Activated naive CD4-positive, alpha-beta T cell treated with anti-CD3 and anti-CD28 coated beads for 36 hours (primary cell): ENCODE data around the gene USH1C. TPM values are rescaled to one million over a fixed set of nuclear protein-coding genes. Genes with fewer than 3 reads are reported as not detected.
A peak's percentile ranks its signal among the peaks of the same experiment; 100 is the strongest.

Experiments
- CTCF ChIA-PET: fragments of 350-600 bp; sonication (Branson Sonifier 250); formaldehyde crosslinking; loops from one replicate; lab custom pipeline; 2021; ENCODE audit warnings: antibody characterized with exemption; lab: Charles Lee
- DNase-seq: peaks from one replicate; pipeline ENCODE4 v3.0.0-alpha.2; 2020
- H3K27ac Mint-ChIP-seq: one replicate; pipeline ENCODE4 v1.8.0; 2021; ENCODE audit warnings: mild to moderate bottlenecking, mixed read lengths
- H3K27me3 Mint-ChIP-seq: one replicate; pipeline ENCODE4 v1.8.0; 2021; ENCODE audit warnings: low read depth, mixed read lengths
- H3K36me3 Mint-ChIP-seq: one replicate; pipeline ENCODE4 v1.8.0; 2021; ENCODE audit warnings: low read depth, mixed read lengths
- H3K4me1 Mint-ChIP-seq: one replicate; pipeline ENCODE4 v1.8.0; 2021; ENCODE audit warnings: low read depth, mixed read lengths
- H3K4me3 Mint-ChIP-seq: one replicate; pipeline ENCODE4 v1.8.0; 2021; ENCODE audit warnings: mild to moderate bottlenecking, moderate library complexity, mixed read lengths
- H3K9me3 Mint-ChIP-seq: one replicate; pipeline ENCODE4 v1.8.0; 2021; ENCODE audit warnings: mixed read lengths
- intact Hi-C: fragments of 100-400 bp; cut with micrococcal nuclease; formaldehyde crosslinking; loops from one replicate; pipeline ENCODE4 v1.15.1; 2023
- total RNA-seq, 2 experiments: library from RNA; stranded (reverse); gene quantifications; one replicate each; pipeline ENCODE4 v1.2.3, GENCODE V29; 2021

Gene USH1C
- total RNA-seq, 2 experiments from 2014 or later: not detected

DNA sequence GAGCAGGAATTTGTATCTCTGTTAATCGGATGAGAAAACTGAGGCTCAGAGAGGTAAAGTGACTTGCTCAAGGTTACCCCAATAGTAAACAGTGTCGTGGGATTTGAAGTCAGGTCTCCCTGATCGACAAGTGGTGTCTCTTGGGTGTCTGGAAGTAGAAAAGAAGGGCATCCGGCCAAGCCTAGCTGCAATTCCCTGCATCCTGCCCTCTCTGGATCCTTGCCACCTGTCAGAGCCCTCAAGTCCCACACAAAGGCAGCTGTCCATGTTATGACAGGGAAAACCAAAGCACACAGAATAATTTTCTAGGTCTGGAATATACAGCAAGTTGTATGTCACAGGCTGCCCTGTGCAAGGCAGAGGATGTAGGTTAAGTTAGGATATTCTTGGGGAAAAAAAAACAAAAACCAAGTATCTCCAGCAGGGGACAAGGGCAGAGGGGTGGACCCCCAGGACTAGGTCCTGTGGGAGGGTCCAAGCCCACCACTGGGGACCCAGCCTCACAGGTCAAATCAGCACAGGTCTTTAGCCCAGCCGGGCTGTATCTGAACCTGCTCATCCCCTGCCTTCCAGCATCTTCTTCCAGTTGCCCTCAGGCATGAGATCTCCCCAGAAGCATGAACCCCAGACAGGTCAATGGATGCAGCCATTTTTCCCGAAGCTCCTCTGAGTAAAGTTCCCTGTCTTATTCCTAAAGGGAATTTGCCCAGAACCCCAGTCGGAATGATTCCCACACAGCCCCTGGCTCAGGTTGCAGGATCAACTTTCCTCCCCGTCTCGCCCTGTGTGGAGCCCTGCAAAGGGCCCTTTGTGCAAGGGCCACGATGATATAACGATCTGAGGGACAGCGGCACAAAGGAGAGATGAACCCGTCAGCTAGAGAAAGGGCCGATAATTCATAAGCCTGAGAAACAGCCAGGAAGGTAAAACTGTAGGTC is 15.0 kb downstream of the USH1C start:
- no peak for DNase-seq
- Mint-ChIP-seq H3K4me3 (no peak overlapping the region), H3K27ac (no peak overlapping the region), H3K9me3 (no peaks in the 10 kb centered on the region), H3K4me1 (no peaks in the 10 kb centered on the region), H3K36me3 (no peaks in the 10 kb centered on the region), H3K27me3 (no peaks in the 10 kb centered on the region)
- CTCF ChIA-PET: interaction anchor here (0.6 to 3.5 kb wide), 12 partner anchors 13 to 779 kb away, joined by 3 to 41 read pairs (median 6); partner anchors contain the start of gene KCNJ11
- intact Hi-C loops: loop anchor here (1.0 kb wide), 2 partner anchors 145 to 299 kb away; no protein-coding TSS in a partner anchor

- H3K27me3 Mint-ChIP-seq: no peaks in the 10 kb centered on the region
- CTCF ChIA-PET: interaction anchor here (0.6 to 3.5 kb wide), 29 partner anchors 10 to 778 kb away, joined by 3 to 41 read pairs (median 4); partner anchors contain the start of gene KCNJ11
- DNase-seq: peak; percentile 68
- H3K4me3 Mint-ChIP-seq: no peak overlapping the region
- no peak overlapping the region for H3K27ac Mint-ChIP-seq
- no peaks in the 10 kb centered on the region for H3K36me3 Mint-ChIP-seq
- intact Hi-C loops: loop anchor here (1.0 kb wide), 2 partner anchors 144 to 298 kb away; no protein-coding TSS in a partner anchor
- H3K4me1 Mint-ChIP-seq: no peaks in the 10 kb centered on the region
- no peaks in the 10 kb centered on the region for H3K9me3 Mint-ChIP-seq
Measured at GRCh38 chr11:17528181-17528691, 16.0 kb downstream of the USH1C start.

GRCh38 chr11:17527628-17527995 is 16.6 kb downstream of the USH1C start:
- H3K9me3 Mint-ChIP-seq: no peaks in the 10 kb centered on the region
- H3K27me3 Mint-ChIP-seq: no peaks in the 10 kb centered on the region
- H3K27ac Mint-ChIP-seq: no peak overlapping the region
- H3K4me1 Mint-ChIP-seq: no peaks in the 10 kb centered on the region
- no peaks in the 10 kb centered on the region for H3K36me3 Mint-ChIP-seq
- intact Hi-C loops: no loop called here
- CTCF ChIA-PET: interaction anchor here (0.6 to 3.5 kb wide), 25 partner anchors 10 to 707 kb away, joined by 3 to 41 read pairs (median 4); partner anchors contain the start of gene KCNJ11
- no peak for DNase-seq
- H3K4me3 Mint-ChIP-seq: no peak overlapping the region

GRCh38 chr11:17526931-17527627 is 17.1 kb downstream of the USH1C start:
- H3K36me3 Mint-ChIP-seq: no peaks in the 10 kb centered on the region
- intact Hi-C loops: no loop called here
- H3K27ac Mint-ChIP-seq: no peak overlapping the region

DNA sequence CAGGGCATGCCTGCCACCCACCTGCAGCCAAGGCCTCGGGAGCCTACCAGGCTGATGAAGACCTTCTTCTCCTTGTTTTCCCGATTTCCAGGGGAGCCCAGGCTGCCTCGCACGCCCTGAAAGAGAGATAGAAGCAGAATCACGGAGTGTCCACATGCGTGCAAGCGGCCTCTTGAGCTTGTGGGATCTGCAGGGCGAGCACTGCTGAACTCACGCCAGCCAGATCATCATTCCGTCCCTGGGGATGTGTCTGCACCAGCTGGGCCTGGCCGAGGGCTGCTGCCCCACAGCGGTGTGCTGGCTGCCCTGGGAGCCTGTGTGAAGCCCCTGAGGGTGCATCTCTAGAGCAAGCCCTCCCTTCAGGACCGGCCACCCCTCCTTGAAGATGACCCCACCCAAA is 17.9 kb downstream of the USH1C start:
- Mint-ChIP-seq H3K9me3 (no peaks in the 10 kb centered on the region), H3K27ac (no peak overlapping the region), H3K4me3 (no peak overlapping the region), H3K36me3 (no peaks in the 10 kb centered on the region), H3K4me1 (no peaks in the 10 kb centered on the region), H3K27me3 (no peaks in the 10 kb centered on the region)
- no peak for DNase-seq
- CTCF ChIA-PET: interaction anchor here (0.7 to 0.9 kb wide), 2 partner anchors 136 to 142 kb away, joined by 3 to 6 read pairs; no protein-coding TSS in a partner anchor
- intact Hi-C loops: no loop called here

More at GRCh38 chr11:17526931-17527627, 17.1 kb downstream of the USH1C start:
- Mint-ChIP-seq H3K4me3 (no peak overlapping the region), H3K9me3 (no peaks in the 10 kb centered on the region), H3K4me1 (no peaks in the 10 kb centered on the region), H3K27me3 (no peaks in the 10 kb centered on the region)
- DNase-seq: no peak
- CTCF ChIA-PET: interaction anchor here (0.6 to 3.5 kb wide), 18 partner anchors 9 to 707 kb away, joined by 3 to 41 read pairs (median 6); partner anchors contain the start of gene KCNJ11

- no peak overlapping the region for H3K4me3 Mint-ChIP-seq
- DNase-seq: no peak
- no peaks in the 10 kb centered on the region for H3K4me1 Mint-ChIP-seq
- no peaks in the 10 kb centered on the region for H3K36me3 Mint-ChIP-seq
- H3K9me3 Mint-ChIP-seq: no peaks in the 10 kb centered on the region
- intact Hi-C loops: no loop called here
- no peak overlapping the region for H3K27ac Mint-ChIP-seq
- CTCF ChIA-PET: interaction anchor here (0.7 kb wide), 1 partner anchor 141 kb away, joined by 6 read pairs; no protein-coding TSS in a partner anchor
- H3K27me3 Mint-ChIP-seq: no peaks in the 10 kb centered on the region
Measured at GRCh38 chr11:17525570-17525969, 18.6 kb downstream of the USH1C start.

- H3K27ac Mint-ChIP-seq: no peak overlapping the region
- no peak overlapping the region for H3K4me3 Mint-ChIP-seq
- no peaks in the 10 kb centered on the region for H3K4me1 Mint-ChIP-seq
- CTCF ChIA-PET: interaction anchor here (1.2 to 1.6 kb wide), 2 partner anchors 140 to 143 kb away, joined by 3 to 5 read pairs; no protein-coding TSS in a partner anchor
- no peaks in the 10 kb centered on the region for H3K9me3 Mint-ChIP-seq
- intact Hi-C loops: no loop called here
- no peaks in the 10 kb centered on the region for H3K36me3 Mint-ChIP-seq
- no peak for DNase-seq
- no peaks in the 10 kb centered on the region for H3K27me3 Mint-ChIP-seq
Measured at GRCh38 chr11:17524221-17524620, 20.0 kb downstream of the USH1C start.

DNA sequence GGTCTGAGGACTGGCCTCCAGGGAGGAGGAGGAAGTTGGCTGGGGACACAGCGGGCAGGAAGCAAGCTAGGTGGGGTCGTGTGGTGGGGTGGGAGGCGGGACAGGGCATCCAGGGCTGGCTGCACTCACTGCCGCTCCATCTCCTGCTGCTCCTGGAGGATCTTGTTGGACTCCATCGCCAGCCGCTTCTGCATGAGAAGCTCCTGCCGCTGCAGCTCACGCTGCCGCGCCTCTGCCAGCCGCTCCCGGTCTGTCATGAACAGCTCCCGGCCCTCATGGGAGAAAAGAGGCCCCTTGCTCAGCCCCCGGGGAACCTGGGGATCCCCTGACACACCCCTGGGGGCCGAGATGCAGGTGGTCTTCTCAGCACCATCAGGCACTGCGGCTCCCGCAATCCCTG is 21.6 kb downstream of the USH1C start:
- DNase-seq: no peak
- H3K36me3 Mint-ChIP-seq: no peaks in the 10 kb centered on the region
- intact Hi-C loops: no loop called here
- H3K9me3 Mint-ChIP-seq: no peaks in the 10 kb centered on the region
- CTCF ChIA-PET: interaction anchor here (1.3 to 1.6 kb wide), 2 partner anchors 139 to 293 kb away, joined by 3 to 5 read pairs; no protein-coding TSS in a partner anchor
- H3K4me1 Mint-ChIP-seq: no peaks in the 10 kb centered on the region
- no peak overlapping the region for H3K27ac Mint-ChIP-seq
- no peaks in the 10 kb centered on the region for H3K27me3 Mint-ChIP-seq
- H3K4me3 Mint-ChIP-seq: no peak overlapping the region

DNA sequence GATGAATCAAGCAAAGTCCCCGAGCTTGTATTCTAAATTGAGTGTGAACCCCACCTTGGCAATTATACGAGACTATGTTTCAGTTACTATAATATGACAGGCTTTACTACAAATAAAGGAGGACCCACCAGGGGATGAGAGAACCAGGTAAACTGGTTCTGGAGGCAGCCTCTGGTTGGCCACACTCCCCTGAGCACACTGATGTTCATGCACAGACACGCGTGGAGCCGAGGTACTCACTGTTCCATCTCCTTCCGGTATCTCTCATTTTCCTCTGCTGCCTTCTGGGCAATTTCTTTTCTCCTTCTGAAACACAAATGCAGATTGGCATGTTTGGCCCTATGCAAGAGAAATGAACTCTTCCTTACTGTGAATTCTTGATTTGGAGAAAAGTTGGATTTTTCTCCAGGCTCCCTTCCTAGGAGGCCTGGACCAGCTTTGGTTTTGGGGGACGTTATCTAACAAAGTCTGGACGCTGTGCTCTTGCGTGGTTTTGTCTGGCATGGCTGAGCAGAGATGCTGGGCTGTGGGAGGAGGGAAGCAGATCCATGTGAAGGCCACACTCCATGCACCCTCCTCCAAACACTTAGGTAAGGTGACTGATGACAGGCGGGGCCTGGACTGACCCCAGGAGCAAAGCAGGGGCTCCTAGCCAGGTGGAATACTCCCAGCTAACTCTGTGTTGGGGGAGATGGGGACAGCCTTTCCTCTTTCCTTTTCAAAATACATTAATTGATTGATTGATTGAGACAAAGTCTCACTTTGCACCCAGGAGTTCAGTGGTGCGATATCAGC is 22.9 kb downstream of the USH1C start:
- H3K4me3 Mint-ChIP-seq: no peak overlapping the region
- H3K36me3 Mint-ChIP-seq: no peaks in the 10 kb centered on the region
- no peaks in the 10 kb centered on the region for H3K27me3 Mint-ChIP-seq
- intact Hi-C loops: no loop called here
- no peaks in the 10 kb centered on the region for H3K4me1 Mint-ChIP-seq
- H3K27ac Mint-ChIP-seq: no peak overlapping the region
- CTCF ChIA-PET: interaction anchor here (1.0 kb wide), 1 partner anchor 312 kb away, joined by 3 read pairs; no protein-coding TSS in a partner anchor
- H3K9me3 Mint-ChIP-seq: no peaks in the 10 kb centered on the region
- DNase-seq: no peak

DNA sequence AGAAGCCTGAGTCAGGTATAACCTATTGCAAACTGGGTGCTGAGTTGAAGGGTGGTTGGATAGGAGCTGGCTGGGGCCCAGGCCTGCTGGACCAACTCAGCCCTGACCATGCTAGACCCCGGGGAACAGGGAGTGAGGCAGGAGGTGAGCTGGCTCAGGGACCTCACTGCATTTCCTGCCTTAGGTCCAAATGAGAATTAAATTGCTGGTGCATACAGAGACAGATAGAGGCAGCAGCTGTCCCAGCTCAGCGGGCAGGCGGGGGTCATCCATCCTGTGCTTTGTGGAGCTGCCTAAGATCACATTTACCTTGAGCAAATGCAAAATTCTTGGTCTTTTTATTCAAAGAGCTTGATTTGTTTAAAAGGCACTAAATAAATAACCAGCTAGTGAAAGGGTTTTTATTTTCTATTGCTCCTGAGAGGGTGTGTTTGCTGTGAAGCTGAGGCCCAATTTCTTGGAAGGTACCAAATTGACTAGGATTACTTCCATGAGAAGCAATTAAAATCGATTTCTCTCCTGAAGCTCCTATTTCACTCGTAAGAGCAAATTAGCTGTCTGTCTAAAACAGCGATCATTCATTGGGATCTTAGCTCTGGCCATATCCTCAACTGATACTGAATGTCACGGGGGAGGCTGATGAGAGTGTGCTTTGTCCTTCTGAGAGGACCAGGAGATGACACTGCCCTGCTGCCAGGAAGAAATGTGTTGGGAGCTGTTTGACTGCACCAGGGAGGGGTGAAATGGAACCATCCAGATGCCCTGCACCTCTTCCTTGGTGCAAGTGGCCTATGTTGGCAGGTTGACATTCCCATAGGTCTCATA is 24.9 kb downstream of the USH1C start:
- intact Hi-C loops: no loop called here
- Mint-ChIP-seq H3K27ac (no peak overlapping the region), H3K4me1 (no peaks in the 10 kb centered on the region), H3K9me3 (no peaks in the 10 kb centered on the region), H3K36me3 (no peaks in the 10 kb centered on the region), H3K27me3 (no peaks in the 10 kb centered on the region), H3K4me3 (no peak overlapping the region)
- no peak for DNase-seq
- CTCF ChIA-PET: interaction anchor here (1.1 to 4.2 kb wide), 3 partner anchors 9 to 135 kb away, joined by 3 to 34 read pairs (median 6); no protein-coding TSS in a partner anchor
